ENCODE measurements around the gene MBTPS2. TPM values are rescaled to one million over a fixed set of nuclear protein-coding genes. Genes with fewer than 3 reads are reported as not detected.

Gene MBTPS2
- total RNA-seq, 1 donor from 2014 or later: 9.4 TPM

- H3K27ac ChIP-seq (replicated peaks): no peak overlapping the region
- H3K4me1 ChIP-seq: no peaks in the 10 kb centered on the region
- intact Hi-C loops (cut with micrococcal nuclease): no loop called here
- no peaks in the 10 kb centered on the region for H3K9me3 ChIP-seq (replicated peaks)
- no peak overlapping the region for H3K4me3 ChIP-seq
- no peaks in the 10 kb centered on the region for H3K36me3 ChIP-seq
- no peak for TF ChIP-seq CTCF (IDR thresholded peaks at IDR 0.05; ENCODE audit: borderline replicate concordance)
- H3K27me3 ChIP-seq (ENCODE audit: low read depth): no peaks in the 10 kb centered on the region
- DNase-seq: no peak
Measured at GRCh38 chrX:21802839-21803238, 36.6 kb upstream of the MBTPS2 start.

- H3K9me3 ChIP-seq (replicated peaks): no peaks in the 10 kb centered on the region
- H3K36me3 ChIP-seq: no peaks in the 10 kb centered on the region
- no peaks in the 10 kb centered on the region for H3K4me1 ChIP-seq
- no peak overlapping the region for H3K27ac ChIP-seq (replicated peaks)
- intact Hi-C loops (cut with micrococcal nuclease): no loop called here
- H3K27me3 ChIP-seq (ENCODE audit: low read depth): no peaks in the 10 kb centered on the region
- TF ChIP-seq CTCF (IDR thresholded peaks at IDR 0.05; ENCODE audit: borderline replicate concordance): no peak
- DNase-seq: no peak
- H3K4me3 ChIP-seq: no peak overlapping the region
Measured at GRCh38 chrX:21806691-21807090, 32.7 kb upstream of the MBTPS2 start.

- Histone ChIP-seq H3K36me3 (no peaks in the 10 kb centered on the region), H3K4me3 (no peak overlapping the region), H3K27me3 (ENCODE audit: low read depth) (no peaks in the 10 kb centered on the region), H3K4me1 (no peaks in the 10 kb centered on the region), H3K27ac (replicated peaks) (no peak overlapping the region), H3K9me3 (replicated peaks) (no peaks in the 10 kb centered on the region)
- intact Hi-C loops (cut with micrococcal nuclease): no loop called here
- no peak for TF ChIP-seq CTCF (IDR thresholded peaks at IDR 0.05; ENCODE audit: borderline replicate concordance)
- DNase-seq: no peak
Measured at GRCh38 chrX:21811832-21812231, 27.6 kb upstream of the MBTPS2 start.

- no peaks in the 10 kb centered on the region for H3K4me1 ChIP-seq
- no peaks in the 10 kb centered on the region for H3K36me3 ChIP-seq
- intact Hi-C loops (cut with micrococcal nuclease): no loop called here
- DNase-seq: no peak
- H3K9me3 ChIP-seq (replicated peaks): no peaks in the 10 kb centered on the region
- no peaks in the 10 kb centered on the region for H3K27me3 ChIP-seq (ENCODE audit: low read depth)
- H3K4me3 ChIP-seq: no peak overlapping the region
- no peak for TF ChIP-seq CTCF (IDR thresholded peaks at IDR 0.05; ENCODE audit: borderline replicate concordance)
- H3K27ac ChIP-seq (replicated peaks): no peak overlapping the region
Measured at GRCh38 chrX:21812628-21813027, 26.8 kb upstream of the MBTPS2 start.

- no peak for TF ChIP-seq CTCF (IDR thresholded peaks at IDR 0.05; ENCODE audit: borderline replicate concordance)
- Histone ChIP-seq H3K36me3 (no peaks in the 10 kb centered on the region), H3K9me3 (replicated peaks) (no peaks in the 10 kb centered on the region), H3K4me3 (no peak overlapping the region), H3K27ac (replicated peaks) (no peak overlapping the region), H3K27me3 (ENCODE audit: low read depth) (no peaks in the 10 kb centered on the region), H3K4me1 (no peaks in the 10 kb centered on the region)
- intact Hi-C loops (cut with micrococcal nuclease): no loop called here
- no peak for DNase-seq
Measured at GRCh38 chrX:21813612-21814368, 25.6 kb upstream of the MBTPS2 start.

All from left ventricle myocardium inferior (tissue), 1 donor.